Brain microvascular endothelial cell (primary cell): ENCODE data around the gene DSEL.
A peak's percentile ranks its signal among the peaks of the same experiment; 100 is the strongest.

Experiments used
- DNase-seq: peaks from one replicate; pipeline ENCODE4 v3.0.0-alpha.2; 2020
- H3K27ac ChIP-seq: fragments of 250-450 bp; sonication (Bioruptor Pico); 2 replicates; pipeline ENCODE4 v1.5.1; 2020; ENCODE audit warnings: mild to moderate bottlenecking, moderate library complexity
- H3K27me3 ChIP-seq: fragments of 250-450 bp; sonication (Bioruptor Pico); replicated peaks from 2 replicates; pipeline ENCODE4 v1.5.1; 2020; ENCODE audit warnings: mild to moderate bottlenecking
- H3K36me3 ChIP-seq: fragments of 250-450 bp; sonication (Bioruptor Pico); replicated peaks from 2 replicates; pipeline ENCODE4 v1.5.1; 2020; ENCODE audit warnings: mild to moderate bottlenecking
- H3K4me3 ChIP-seq: 2 replicates; pipeline ENCODE4 v1.5.1; 2011; ENCODE audit warnings: low read depth, mild to moderate bottlenecking, control low read depth, low read length, moderate library complexity
- in situ Hi-C: cut with HindIII; loops from 2 replicates; pipeline ENCODE4 v1.10.0; 2017; ENCODE audit warnings: low sequenced_read_pairs, low pct_ligation_motif_present
- TF ChIP-seq, protein P1 (sequence below): IDR thresholded peaks from 2 replicates; pipeline ENCODE4 v1.5.1; 2011; ENCODE audit warnings: low read depth, mild to moderate bottlenecking, moderate library complexity, low read length, control low read depth, inconsistent platforms; ENCODE audit errors: missing control alignments

Gene DSEL

DNA sequence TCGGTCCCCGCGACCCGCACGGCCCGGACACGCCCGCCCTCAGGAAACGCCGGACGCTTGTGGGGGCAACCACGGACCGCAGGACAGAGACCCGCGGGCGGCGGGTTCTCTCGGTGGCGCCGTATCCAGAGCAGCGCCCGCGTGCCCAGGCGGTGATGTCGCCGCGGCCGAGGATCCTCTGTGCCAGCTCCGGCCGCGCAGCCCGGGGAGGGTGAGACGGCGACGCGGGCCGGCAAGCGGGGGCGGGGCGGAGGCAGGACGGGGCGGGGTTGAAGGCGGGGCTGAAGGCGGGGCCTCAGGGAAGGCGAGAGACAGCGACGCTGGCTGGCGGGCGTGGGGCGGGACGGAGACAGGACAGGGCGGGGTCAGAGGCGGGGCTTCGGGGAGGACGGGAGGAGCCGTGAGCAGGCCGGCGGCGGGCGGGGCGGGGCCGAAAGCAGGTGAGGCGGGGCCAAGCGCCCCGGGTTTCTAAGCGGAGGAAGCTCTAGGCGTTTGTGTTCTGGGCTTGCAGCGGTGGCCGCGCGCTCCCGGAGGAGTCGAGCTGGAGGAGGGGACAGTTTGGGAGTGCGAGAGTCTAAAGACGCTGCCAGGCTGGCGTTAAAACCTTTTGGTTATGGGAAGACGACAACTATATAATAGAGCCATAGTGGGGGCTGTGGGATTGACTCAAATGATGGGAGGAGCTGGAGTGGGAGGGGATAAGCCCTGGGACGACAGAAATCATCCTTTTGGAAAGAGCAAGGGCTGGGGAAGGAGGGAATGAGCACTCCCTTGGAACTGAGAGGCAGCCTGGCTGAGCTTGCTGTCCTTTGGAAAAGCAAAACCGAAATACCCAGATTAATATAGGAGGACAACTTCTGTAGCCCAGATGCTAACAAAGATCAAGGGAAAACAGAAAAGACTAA lies at the start of gene DSEL:
Gene DSEL, minus strand, starts transcription at position 182 of the 905 bp plus-strand sequence. CDS start 2,112 bp downstream, outside the sequence.
- no peaks in the 10 kb centered on the region for H3K27me3 ChIP-seq
- H3K27ac ChIP-seq = peak within 1 kb of the TSS; percentile 76
- in situ Hi-C loops = no loop called here

DNA sequence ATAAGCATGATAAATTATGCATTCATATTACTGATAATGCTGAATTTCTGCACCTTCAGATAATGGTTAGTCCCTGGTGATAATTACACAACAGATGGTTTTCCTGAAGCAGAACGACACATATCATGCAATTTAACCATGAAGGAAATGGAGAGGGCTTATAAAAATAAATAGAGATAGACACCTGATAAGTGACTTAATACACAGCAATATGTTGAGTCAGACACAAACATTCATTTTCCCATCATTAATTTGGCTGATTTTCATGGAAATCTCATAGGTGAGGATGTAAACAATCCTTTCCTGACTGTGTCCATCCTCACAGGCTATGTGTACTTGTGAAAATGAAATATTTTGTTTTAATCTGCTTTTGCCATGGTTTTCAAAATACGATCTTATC lies 36.9 kb upstream of the DSEL start:
- Histone ChIP-seq H3K27me3 (no peaks in the 10 kb centered on the region), H3K36me3 (no peaks in the 10 kb centered on the region), H3K4me3 (no peak overlapping the region), H3K27ac (no peak overlapping the region)
- TF ChIP-seq, protein P1, sequence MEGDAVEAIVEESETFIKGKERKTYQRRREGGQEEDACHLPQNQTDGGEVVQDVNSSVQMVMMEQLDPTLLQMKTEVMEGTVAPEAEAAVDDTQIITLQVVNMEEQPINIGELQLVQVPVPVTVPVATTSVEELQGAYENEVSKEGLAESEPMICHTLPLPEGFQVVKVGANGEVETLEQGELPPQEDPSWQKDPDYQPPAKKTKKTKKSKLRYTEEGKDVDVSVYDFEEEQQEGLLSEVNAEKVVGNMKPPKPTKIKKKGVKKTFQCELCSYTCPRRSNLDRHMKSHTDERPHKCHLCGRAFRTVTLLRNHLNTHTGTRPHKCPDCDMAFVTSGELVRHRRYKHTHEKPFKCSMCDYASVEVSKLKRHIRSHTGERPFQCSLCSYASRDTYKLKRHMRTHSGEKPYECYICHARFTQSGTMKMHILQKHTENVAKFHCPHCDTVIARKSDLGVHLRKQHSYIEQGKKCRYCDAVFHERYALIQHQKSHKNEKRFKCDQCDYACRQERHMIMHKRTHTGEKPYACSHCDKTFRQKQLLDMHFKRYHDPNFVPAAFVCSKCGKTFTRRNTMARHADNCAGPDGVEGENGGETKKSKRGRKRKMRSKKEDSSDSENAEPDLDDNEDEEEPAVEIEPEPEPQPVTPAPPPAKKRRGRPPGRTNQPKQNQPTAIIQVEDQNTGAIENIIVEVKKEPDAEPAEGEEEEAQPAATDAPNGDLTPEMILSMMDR = no peak
- DNase-seq = no peak
- in situ Hi-C loops = no loop called here

More for the DNA sequence above, at the start of gene DSEL:
- Histone ChIP-seq H3K4me3 (peak within 1 kb of the TSS; percentile 89), H3K36me3 (no peaks in the 10 kb centered on the region)
- peak; percentile 95 for DNase-seq
- TF ChIP-seq, protein P1 = no peak

DNA sequence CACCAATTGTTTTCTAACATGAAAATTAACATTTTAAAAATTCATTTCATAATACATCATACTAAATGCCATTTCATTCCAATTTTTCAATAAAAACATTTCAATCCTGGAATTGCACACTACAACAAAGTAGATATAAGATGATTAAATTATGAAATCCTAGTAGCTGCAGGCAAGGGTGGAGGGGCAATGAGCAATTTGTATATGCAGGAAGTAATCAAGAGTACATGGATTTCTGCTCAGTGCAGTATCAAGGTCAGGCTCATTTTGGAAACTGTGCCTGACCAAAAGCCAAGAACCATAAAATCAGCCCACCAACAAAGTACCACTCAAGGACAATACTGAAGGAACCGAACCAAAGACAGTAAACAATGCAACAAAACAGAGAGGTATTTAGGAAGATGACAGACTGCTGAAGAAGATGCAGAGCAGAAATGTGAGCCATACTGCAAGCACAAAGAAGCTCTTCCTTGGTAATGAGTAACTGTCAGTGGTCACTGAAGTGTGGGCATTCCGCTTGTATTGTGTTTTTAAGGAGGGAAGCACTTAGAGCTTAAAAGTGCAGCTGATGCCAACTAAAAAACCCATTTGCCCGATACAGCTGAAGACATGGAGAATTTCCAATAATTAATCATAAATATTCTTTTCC lies 34.5 kb upstream of the DSEL start:
- H3K4me3 ChIP-seq = no peak overlapping the region
- H3K36me3 ChIP-seq = no peaks in the 10 kb centered on the region
- H3K27me3 ChIP-seq = no peaks in the 10 kb centered on the region
- H3K27ac ChIP-seq = no peak overlapping the region
- no peak for DNase-seq
- in situ Hi-C loops = no loop called here
- TF ChIP-seq, protein P1 = no peak

DNA sequence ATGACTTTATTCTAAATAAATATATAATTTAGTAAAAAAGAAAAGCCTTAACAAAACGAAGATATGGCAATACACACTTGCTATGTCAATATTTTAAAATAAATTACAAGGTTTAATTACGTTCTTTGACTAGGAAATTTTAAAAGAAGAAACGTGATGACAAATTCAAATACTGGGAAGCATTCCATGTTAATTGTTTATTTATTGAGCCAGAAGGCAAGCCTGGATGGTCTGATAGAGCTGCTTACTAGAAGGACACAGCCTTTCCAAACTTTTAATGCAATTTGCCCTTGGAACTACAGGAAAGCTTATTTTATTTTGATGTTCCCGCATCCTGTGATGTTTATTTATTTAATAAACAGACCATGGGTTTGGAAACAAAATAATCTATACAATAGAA lies 33.4 kb upstream of the DSEL start:
- no peak for DNase-seq
- Histone ChIP-seq H3K27me3 (no peaks in the 10 kb centered on the region), H3K27ac (no peak overlapping the region), H3K36me3 (no peaks in the 10 kb centered on the region), H3K4me3 (no peak overlapping the region)
- in situ Hi-C loops = no loop called here
- TF ChIP-seq, protein P1 = no peak

DNA sequence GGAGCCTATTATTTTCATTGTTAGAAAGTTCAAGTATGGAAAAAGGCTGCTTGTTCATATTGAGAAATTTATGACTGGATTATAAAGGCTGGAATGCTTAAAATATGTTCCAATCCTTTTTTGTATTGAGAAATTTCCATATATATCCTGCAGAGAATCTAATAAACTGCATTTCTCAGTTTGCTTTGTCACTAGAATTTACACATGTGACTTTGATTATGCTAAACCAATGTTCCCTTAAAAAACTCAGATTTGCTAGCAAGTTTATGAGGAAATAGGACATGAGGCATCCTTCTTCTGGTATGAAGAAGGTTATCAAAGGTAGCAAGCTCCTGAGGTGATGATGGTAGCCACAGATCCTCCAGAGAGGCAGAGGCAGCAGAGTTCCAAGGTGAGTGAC lies 29.2 kb upstream of the DSEL start:
- DNase-seq = no peak
- in situ Hi-C loops = no loop called here
- Histone ChIP-seq H3K4me3 (no peak overlapping the region), H3K36me3 (no peaks in the 10 kb centered on the region), H3K27ac (no peak overlapping the region), H3K27me3 (no peaks in the 10 kb centered on the region)
- TF ChIP-seq, protein P1 = no peak
